ENCODE data around the gene TMEM221. TPM values are rescaled to one million over a fixed set of nuclear protein-coding genes. Genes with fewer than 3 reads are reported as not detected.

TMEM221 gene
- not detected in 2 replicates for total RNA-seq (2013; cell fraction: nucleolus; rRNA removed)
- not detected in 2 replicates for total RNA-seq (2014; rRNA removed)
- not detected in 2 replicates for total RNA-seq (2014; rRNA removed; fragmentation: Illumina TruSeq; extraction: Trizol)
- total RNA-seq (2021): not detected in 2 replicates
- polyA plus RNA-seq (2011; ENCODE audit: low read depth): 0.13 TPM
- not detected in 2 replicates for polyA plus RNA-seq (2011; rRNA removed)
- polyA plus RNA-seq (2011; cell fraction: cytosol; rRNA removed): not detected in 2 replicates
- not detected in 2 replicates for polyA plus RNA-seq (2011; cell fraction: nucleus; rRNA removed)
- 0.06 TPM in 1 of 2 replicates, not detected in the other for polyA plus RNA-seq (2012)
- not detected in 2 replicates for polyA plus RNA-seq (2014; fragmentation: Illumina TruSeq; extraction: Trizol)
- polyA plus RNA-seq (2014; fragmentation: Nextera tagmentation; extraction: Ambion mirVana): under 1 TPM in 1 of 2 experiments, not detected in 1; 0.04 TPM
- polyA plus RNA-seq (2014; rRNA removed): not detected in 2 replicates
- under 1 TPM in 1 of 2 experiments, not detected in 1; 0.24 TPM for polyA plus RNA-seq (2016; fragmentation: Nextera tagmentation; extraction: Ambion mirVana)
- polyA minus RNA-seq (2011; rRNA and poly(A)+ RNA removed): not detected in 2 replicates
- polyA minus RNA-seq (2011; cell fraction: cytosol; rRNA and poly(A)+ RNA removed): not detected in 2 replicates
- polyA minus RNA-seq (2011; cell fraction: nucleus; rRNA and poly(A)+ RNA removed): not detected in 2 replicates
- not detected for Bru-seq, nascent RNA
- BruChase-seq, experiment 1, labeled RNA remaining after a 6-hour chase: not detected
- BruChase-seq, experiment 2, labeled RNA remaining after a 2-hour chase: not detected
- long read RNA-seq, experiment 1: 0 reads
- long read RNA-seq, experiment 2: 0 reads

GRCh38 chr19:17448131-17448967, at the start of gene TMEM221:
TSS of gene TMEM221 (minus strand) at chr19:17448668. CDS start at chr19:17448462, 206 bp downstream.
- no TSS peak for BruUV-seq (replicated peaks)
- peak within 1 kb of the TSS; percentile 38; the same call in 1 of the 2 replicates for H3K4me2 ChIP-seq (ENCODE audit: control insufficient read depth, insufficient read depth)
- H4K20me1 ChIP-seq (ENCODE audit: control insufficient read depth, insufficient read depth): no peaks in the 10 kb centered on the region; the same call in 1 of the 2 replicates
- no peak for FAIRE-seq
- POLR2A ChIA-PET: no interaction called here
- peak; percentile 80 for ATAC-seq
- no peak within 1 kb of the TSS for H2AFZ ChIP-seq (ENCODE audit: control insufficient read depth, low read depth, low read length)
- no peak within 1 kb of the TSS for H3K27ac ChIP-seq (ENCODE audit: control insufficient read depth, insufficient read depth)
- H3K4me1 ChIP-seq (ENCODE audit: control insufficient read depth, insufficient read depth, low read length): peaks cover 11% of the 10 kb centered on the region
- no peaks in the 10 kb centered on the region for H3K36me3 ChIP-seq (ENCODE audit: control insufficient read depth in 2 of 2, insufficient read depth in 2 of 2, low read length in 1 of 2)
- DNase-seq (ENCODE audit: low read depth, low spot score): no peak
- SMC1A ChIA-PET (ENCODE audit: uncharacterized antibody, unreplicated experiment): no interaction called here
- CTCF ChIA-PET: interaction anchor here (2.8 kb wide), 1 partner anchor 18 kb away, joined by 12 read pairs; no protein-coding TSS in a partner anchor
- in situ Hi-C loops (cut with MboI): no loop called here
- WGBS (ENCODE audit: insufficient coverage, insufficient replicate concordance, low lambda C conversion rate, missing lambda C conversion rate): 31% methylated on average over 54 of the region's 81 CpGs
- no peak within 1 kb of the TSS for H3K4me3 ChIP-seq
- no peak within 1 kb of the TSS for H3K9ac ChIP-seq (ENCODE audit: control insufficient read depth, insufficient read depth, low read length)
- RAD21 ChIA-PET (ENCODE audit: unreplicated experiment): interaction anchor here (0.7 kb wide), 1 partner anchor 18 kb away, joined by 4 read pairs; no protein-coding TSS in a partner anchor
- no peaks in the 10 kb centered on the region for H3K79me2 ChIP-seq (ENCODE audit: control insufficient read depth, insufficient read depth, low read length)
- peaks cover 2 to 5% of the 10 kb centered on the region in 2 experiments; a peak in 3 of 4 replicates for H3K27me3 ChIP-seq (replicated peaks in 1 of 2; ENCODE audit: control insufficient read depth in 2 of 2, insufficient read depth in 2 of 2, low read length in 1 of 2)
- H3K9me3 ChIP-seq (replicated peaks; ENCODE audit: control insufficient read depth, insufficient read depth, low read length): no peaks in the 10 kb centered on the region; the same call in 2 of the 3 replicates
- TF ChIP-seq SREBF1 (IDR thresholded peaks at IDR 0.05; ENCODE audit: low read length) (no peak), GATAD2B (conservative IDR thresholded peaks at IDR 0.05; ENCODE audit: low read depth) (no peak), ZNF592 (IDR thresholded peaks at IDR 0.05) (no peak), CTCF (IDR thresholded peaks at IDR 0.05 in 2 of 3, conservative IDR thresholded peaks at IDR 0.05 in 1 of 3; ENCODE audit: control insufficient read depth in 2 of 3, extremely low read depth in 1 of 3, insufficient read depth in 1 of 3, low read depth in 3 of 3, low read length in 3 of 3) (peak; percentile 28 to 40 (median 40); a peak in 4 of 6 replicates), TCF7 (IDR thresholded peaks at IDR 0.05; ENCODE audit: borderline replicate concordance) (no peak), MEF2B (IDR thresholded peaks at IDR 0.05; ENCODE audit: partially characterized antibody, poor library complexity, severe bottlenecking) (no peak), SMC3 (IDR thresholded peaks at IDR 0.05; ENCODE audit: borderline replicate concordance, low read length) (no peak; the same call in 1 of the 2 replicates), RUNX3 (IDR thresholded peaks at IDR 0.05; ENCODE audit: low read length) (no peak), POLR2A (IDR thresholded peaks at IDR 0.05; ENCODE audit: low read depth, low read length) (no peak), CHD2 (IDR thresholded peaks at IDR 0.05; ENCODE audit: borderline replicate concordance, low read depth, low read length) (no peak), EGR1 (IDR thresholded peaks at IDR 0.05; ENCODE audit: borderline replicate concordance in 1 of 2, low read depth in 2 of 2, low read length in 2 of 2) (no peak), BACH1 (IDR thresholded peaks at IDR 0.05; ENCODE audit: borderline replicate concordance) (no peak), NR2C1 (IDR thresholded peaks at IDR 0.05) (peak; percentile 27; the same call in 1 of the 2 replicates), SIN3A (IDR thresholded peaks at IDR 0.05; ENCODE audit: low read depth, low read length) (no peak)
- intact Hi-C loops (cut with micrococcal nuclease; ENCODE audit: unreplicated experiment): loop anchor here (10.0 kb wide), 1 partner anchor 406 kb away; the partner anchor contains the start of gene RPL18A
